ENCODE measurements around the gene CD276. TPM values are rescaled to one million over a fixed set of nuclear protein-coding genes. Genes with fewer than 3 reads are reported as not detected.

The CD276 gene
- total and polyA plus RNA-seq, 2 experiments from 2014 or later, result 106 to 222 TPM

- no peak overlapping the region for H2AFZ ChIP-seq
- TF ChIP-seq CTCF (IDR thresholded peaks at IDR 0.05; ENCODE audit: poor library complexity), result no peak
- no peak for TF ChIP-seq EZH2phosphoT487 (IDR thresholded peaks at IDR 0.05; ENCODE audit: low read depth, severe bottlenecking, unreplicated experiment)
- no peak for TF ChIP-seq EZH2 (IDR thresholded peaks at IDR 0.05; ENCODE audit: borderline replicate concordance)
- 68% methylated on average over 3 of the region's 3 CpGs for WGBS (ENCODE audit: low lambda C conversion rate, missing lambda C conversion rate)
- no peak overlapping the region for H3K4me3 ChIP-seq
- no peaks in the 10 kb centered on the region for H3K36me3 ChIP-seq (replicated peaks; ENCODE audit: insufficient read depth, low read depth)
- no peaks in the 10 kb centered on the region for H3K9me3 ChIP-seq (ENCODE audit: low read depth)
- H3K27me3 ChIP-seq, result peaks cover 57% of the 10 kb centered on the region
- H4K20me1 ChIP-seq (ENCODE audit: insufficient read depth, poor library complexity, severe bottlenecking), result no peaks in the 10 kb centered on the region
- H3K79me2 ChIP-seq, result no peaks in the 10 kb centered on the region
- no peak overlapping the region for H3K27ac ChIP-seq
- DNase-seq (ENCODE audit: low spot score), result no peak
- no peaks in the 10 kb centered on the region for H3K9me2 ChIP-seq (replicated peaks; ENCODE audit: insufficient read depth)
- H3K4me2 ChIP-seq, result no peak overlapping the region
- H3K4me1 ChIP-seq (ENCODE audit: insufficient read depth), result peaks cover 3% of the 10 kb centered on the region
Measured at GRCh38 chr15:73756947-73757513, 72.8 kb downstream of the CD276 start.

- H3K27me3 ChIP-seq, result peaks cover 57% of the 10 kb centered on the region
Measured at GRCh38 chr15:73757571-73757970, 73.4 kb downstream of the CD276 start.

GRCh38 chr15:73758461-73758860 is 74.3 kb downstream of the CD276 start:
- Histone ChIP-seq H3K4me1 (ENCODE audit: insufficient read depth) (no peaks in the 10 kb centered on the region), H3K27me3 (peaks cover 54% of the 10 kb centered on the region), H4K20me1 (ENCODE audit: insufficient read depth, poor library complexity, severe bottlenecking) (no peaks in the 10 kb centered on the region), H3K4me3 (no peak overlapping the region), H3K36me3 (replicated peaks; ENCODE audit: insufficient read depth, low read depth) (no peaks in the 10 kb centered on the region), H3K9me2 (replicated peaks; ENCODE audit: insufficient read depth) (no peaks in the 10 kb centered on the region), H2AFZ (no peak overlapping the region), H3K9me3 (ENCODE audit: low read depth) (no peaks in the 10 kb centered on the region), H3K4me2 (no peak overlapping the region), H3K27ac (no peak overlapping the region), H3K79me2 (no peaks in the 10 kb centered on the region)
- WGBS (ENCODE audit: low lambda C conversion rate, missing lambda C conversion rate), result 83% methylated on average over 5 of the region's 5 CpGs
- TF ChIP-seq CTCF (IDR thresholded peaks at IDR 0.05; ENCODE audit: poor library complexity) (no peak), EZH2 (IDR thresholded peaks at IDR 0.05; ENCODE audit: borderline replicate concordance) (no peak), EZH2phosphoT487 (IDR thresholded peaks at IDR 0.05; ENCODE audit: low read depth, severe bottlenecking, unreplicated experiment) (no peak)
- no peak for DNase-seq (ENCODE audit: low spot score)

More at GRCh38 chr15:73757571-73757970, 73.4 kb downstream of the CD276 start:
- DNase-seq (ENCODE audit: low spot score), result no peak
- no peaks in the 10 kb centered on the region for H3K79me2 ChIP-seq
- H3K4me2 ChIP-seq, result no peak overlapping the region
- H3K9me2 ChIP-seq (replicated peaks; ENCODE audit: insufficient read depth), result no peaks in the 10 kb centered on the region
- TF ChIP-seq EZH2phosphoT487 (IDR thresholded peaks at IDR 0.05; ENCODE audit: low read depth, severe bottlenecking, unreplicated experiment) (no peak), EZH2 (IDR thresholded peaks at IDR 0.05; ENCODE audit: borderline replicate concordance) (no peak), CTCF (IDR thresholded peaks at IDR 0.05; ENCODE audit: poor library complexity) (no peak)
- no peaks in the 10 kb centered on the region for H3K9me3 ChIP-seq (ENCODE audit: low read depth)
- H3K36me3 ChIP-seq (replicated peaks; ENCODE audit: insufficient read depth, low read depth), result no peaks in the 10 kb centered on the region
- H3K4me1 ChIP-seq (ENCODE audit: insufficient read depth), result no peaks in the 10 kb centered on the region
- H3K27ac ChIP-seq, result no peak overlapping the region
- H3K4me3 ChIP-seq, result no peak overlapping the region
- no peaks in the 10 kb centered on the region for H4K20me1 ChIP-seq (ENCODE audit: insufficient read depth, poor library complexity, severe bottlenecking)
- no peak overlapping the region for H2AFZ ChIP-seq
